Stimulated activated CD4-positive, alpha-beta T cell treated with anti-CD3 and anti-CD28 coated beads, Interleukin-15, amount 100 ng/mL, for 1 hour (primary cell): ENCODE measurements around the gene SYDE2.
"Not testable (repeated sequence)": the region's sequence is repeated elsewhere in the genome, so short reads cannot be mapped to it uniquely, and the experiment has no call there.

ENCODE experiments used
- DNase-seq, 2 donors: peaks; one replicate each; pipeline ENCODE4 v3.0.0-alpha.2; 2020; ENCODE audit warnings: low read depth in 1 of 2, low spot score in 1 of 2

SYDE2 gene

GRCh38 chr1:85171721-85172120 is 29.1 kb downstream of the SYDE2 start:
- DNase-seq = no peak

GRCh38 chr1:85168884-85169283 is 31.9 kb downstream of the SYDE2 start:
- DNase-seq = no peak

GRCh38 chr1:85166351-85166750 is 34.5 kb downstream of the SYDE2 start:
- DNase-seq = no peak

- no peak for DNase-seq
Observed at GRCh38 chr1:85158910-85159309, 41.9 kb downstream of the SYDE2 start.

- no peak for DNase-seq
Observed at GRCh38 chr1:85157436-85157835, 43.4 kb downstream of the SYDE2 start.

- DNase-seq = no peak
Observed at GRCh38 chr1:85153149-85153891, 47.5 kb downstream of the SYDE2 start.

- DNase-seq = no peak
Observed at GRCh38 chr1:85151446-85151845, 49.4 kb downstream of the SYDE2 start.

GRCh38 chr1:85149805-85150204 is 51.0 kb downstream of the SYDE2 start:
- DNase-seq = no peak

GRCh38 chr1:85148524-85149250 is 52.1 kb downstream of the SYDE2 start:
- DNase-seq = no peak

GRCh38 chr1:85146972-85147359 is 53.9 kb downstream of the SYDE2 start:
- DNase-seq = no peak

GRCh38 chr1:85146298-85146971 is 54.4 kb downstream of the SYDE2 start:
- not testable (repeated sequence) for DNase-seq

GRCh38 chr1:85144351-85144750 is 56.5 kb downstream of the SYDE2 start:
- DNase-seq = no peak

- no peak for DNase-seq
Observed at GRCh38 chr1:85142753-85143152, 58.1 kb downstream of the SYDE2 start.

- not testable (repeated sequence) for DNase-seq
Observed at GRCh38 chr1:85138439-85138838, 62.4 kb downstream of the SYDE2 start.

- no peak for DNase-seq
Observed at GRCh38 chr1:85137660-85138059, 63.2 kb downstream of the SYDE2 start.

GRCh38 chr1:85135392-85135798 is 65.4 kb downstream of the SYDE2 start:
- DNase-seq = no peak

GRCh38 chr1:85134583-85135391 is 66.0 kb downstream of the SYDE2 start:
- no peak for DNase-seq

- DNase-seq = no peak
Observed at GRCh38 chr1:85133565-85134159, 67.2 kb downstream of the SYDE2 start.

GRCh38 chr1:85132078-85132720 is 68.6 kb downstream of the SYDE2 start:
- no peak for DNase-seq

- no peak for DNase-seq
Observed at GRCh38 chr1:85128316-85128715, 72.5 kb downstream of the SYDE2 start.
